SK-N-DZ (cell line): ENCODE data around the gene KIF7.
"Not testable (repeated sequence)": the region's sequence is repeated elsewhere in the genome, so short reads cannot be mapped to it uniquely, and the experiment has no call there.

Experiments used
- DNase-seq: peaks from one replicate; pipeline ENCODE4 v3.0.0-alpha.2; 2015; ENCODE audit warnings: low spot score

KIF7 gene

GRCh38 chr15:89623165-89623564 lies 32.1 kb downstream of the KIF7 start:
- DNase-seq = no peak

- no peak for DNase-seq
Measured at GRCh38 chr15:89621547-89621946, 33.7 kb downstream of the KIF7 start.

- no peak for DNase-seq
Measured at GRCh38 chr15:89616228-89616627, 39.0 kb downstream of the KIF7 start.

GRCh38 chr15:89615135-89615534 lies 40.1 kb downstream of the KIF7 start:
- no peak for DNase-seq

- no peak for DNase-seq
Measured at GRCh38 chr15:89614164-89614563, 41.1 kb downstream of the KIF7 start.

GRCh38 chr15:89613031-89613430 lies 42.2 kb downstream of the KIF7 start:
- no peak for DNase-seq

- no peak for DNase-seq
Measured at GRCh38 chr15:89611317-89611716, 44.0 kb downstream of the KIF7 start.

GRCh38 chr15:89599021-89599420 lies 56.2 kb downstream of the KIF7 start:
- DNase-seq = no peak

- DNase-seq = no peak
Measured at GRCh38 chr15:89593018-89593417, 62.2 kb downstream of the KIF7 start.

- DNase-seq = no peak
Measured at GRCh38 chr15:89591834-89592233, 63.4 kb downstream of the KIF7 start.

GRCh38 chr15:89587955-89588354 lies 67.3 kb downstream of the KIF7 start:
- no peak for DNase-seq

GRCh38 chr15:89586651-89587050 lies 68.6 kb downstream of the KIF7 start:
- no peak for DNase-seq

GRCh38 chr15:89580747-89581146 lies 74.5 kb downstream of the KIF7 start:
- not testable (repeated sequence) for DNase-seq

GRCh38 chr15:89578146-89578545 lies 77.1 kb downstream of the KIF7 start:
- DNase-seq = no peak
